Heart left ventricle (tissue), 13 donors: ENCODE data around the gene TPX2.

Source experiments
- POLR2A ChIP-seq, 2 donors: fragments of 450-650 bp; IDR thresholded peaks; one replicate each; pipeline ENCODE4 v1.6.1; 2017; ENCODE audit warnings: antibody characterized with exemption in 2 of 2, mild to moderate bottlenecking in 2 of 2, moderate library complexity in 2 of 2
- TF ChIP-seq, protein P1 (sequence below), 12 donors: fragments of 200-600 bp; sonication (generic) in 4 of 12; IDR thresholded peaks; one replicate each; pipeline versions ENCODE4 v1.5.0 to v1.8.0; 2018 to 2022; ENCODE audit warnings: antibody characterized with exemption in 12 of 12, mild to moderate bottlenecking in 5 of 12
- donor health status: ischemic (EF 13 %, LVEDD 7.1; RV severe dilation, severe dysfunction).
- donor health status: DM: no; HTN: yes; CAD: no.
- donor health status: DM: no; HTN: no; CAD: no.
- donor health status: ischemic (EF 25% LVEDD 6.9; RV normal size, moderate dysfunction).
- donor health status: ischemic (EF 25% LVEDD 5.7; RV mildly dilated, moderate dysfunction).
- donor health status: ischemic (EF 35%, LVEDD 5.7; RV mildly dilated, moderate dysfunction).
- donor health status: nonischemic (EF 11% LVEDD 7.7; RV severe dilation, severe dysfunction).
- donor health status: DM: yes; HTN: yes; CAD: no.
- donor health status: PGD.
- donor health status: ischemic (EF 29% LVEDD 5.4; RV normal size, mild dysfunction).
- donor health status: nonischemic (EF 23%, LVEDD 6.1; RV moderate dilation, normal function).

GRCh38 chr20:31715766-31716165 is 23.3 kb upstream of the TPX2 start:
- TF ChIP-seq, protein P1, sequence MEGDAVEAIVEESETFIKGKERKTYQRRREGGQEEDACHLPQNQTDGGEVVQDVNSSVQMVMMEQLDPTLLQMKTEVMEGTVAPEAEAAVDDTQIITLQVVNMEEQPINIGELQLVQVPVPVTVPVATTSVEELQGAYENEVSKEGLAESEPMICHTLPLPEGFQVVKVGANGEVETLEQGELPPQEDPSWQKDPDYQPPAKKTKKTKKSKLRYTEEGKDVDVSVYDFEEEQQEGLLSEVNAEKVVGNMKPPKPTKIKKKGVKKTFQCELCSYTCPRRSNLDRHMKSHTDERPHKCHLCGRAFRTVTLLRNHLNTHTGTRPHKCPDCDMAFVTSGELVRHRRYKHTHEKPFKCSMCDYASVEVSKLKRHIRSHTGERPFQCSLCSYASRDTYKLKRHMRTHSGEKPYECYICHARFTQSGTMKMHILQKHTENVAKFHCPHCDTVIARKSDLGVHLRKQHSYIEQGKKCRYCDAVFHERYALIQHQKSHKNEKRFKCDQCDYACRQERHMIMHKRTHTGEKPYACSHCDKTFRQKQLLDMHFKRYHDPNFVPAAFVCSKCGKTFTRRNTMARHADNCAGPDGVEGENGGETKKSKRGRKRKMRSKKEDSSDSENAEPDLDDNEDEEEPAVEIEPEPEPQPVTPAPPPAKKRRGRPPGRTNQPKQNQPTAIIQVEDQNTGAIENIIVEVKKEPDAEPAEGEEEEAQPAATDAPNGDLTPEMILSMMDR (IDR thresholded peaks at IDR 0.05) = no peak
- no peak for TF ChIP-seq POLR2A (IDR thresholded peaks at IDR 0.05)
